ENCODE results near the gene RNU6-1. TPM values are rescaled to one million over a fixed set of nuclear protein-coding genes. Genes with fewer than 3 reads are reported as not detected.

The RNU6-1 gene
- total RNA-seq, 1 experiment from 2014 or later = not detected

GRCh38 chr15:67845974-67846373, 6.1 kb upstream of the RNU6-1 start:
- Histone ChIP-seq H3K36me3 (no peaks in the 10 kb centered on the region), H3K4me3 (no peak overlapping the region), H3K9me3 (replicated peaks) (peaks cover 7% of the 10 kb centered on the region; the same call in 1 of the 2 replicates), H3K27ac (no peak overlapping the region), H3K4me1 (peaks cover 4% of the 10 kb centered on the region; the same call in 1 of the 2 replicates), H3K27me3 (no peaks in the 10 kb centered on the region)
- DNase-seq = no peak

- no peak overlapping the region for H3K4me3 ChIP-seq
- no peak overlapping the region for H3K27ac ChIP-seq
- H3K9me3 ChIP-seq (replicated peaks) = 0 out of 2 replicates have a peak, but pooled peaks cover 3% of the 10 kb centered on the region
- H3K4me1 ChIP-seq = peaks cover 4% of the 10 kb centered on the region; the same call in 1 of the 2 replicates
- no peaks in the 10 kb centered on the region for H3K27me3 ChIP-seq
- DNase-seq = no peak
- no peaks in the 10 kb centered on the region for H3K36me3 ChIP-seq
Observed at GRCh38 chr15:67843571-67844387, 3.9 kb upstream of the RNU6-1 start.

- Histone ChIP-seq H3K4me3 (no peak overlapping the region), H3K27ac (no peak overlapping the region), H3K9me3 (replicated peaks) (0 out of 2 replicates have a peak, but pooled peaks cover 2% of the 10 kb centered on the region), H3K4me1 (peaks cover 4% of the 10 kb centered on the region; the same call in 1 of the 2 replicates), H3K36me3 (no peaks in the 10 kb centered on the region), H3K27me3 (no peaks in the 10 kb centered on the region)
- no peak for DNase-seq
Observed at GRCh38 chr15:67843092-67843501, 3.3 kb upstream of the RNU6-1 start.

- Histone ChIP-seq H3K9me3 (replicated peaks) (no peaks in the 10 kb centered on the region), H3K27ac (no peak overlapping the region), H3K36me3 (no peaks in the 10 kb centered on the region), H3K27me3 (no peaks in the 10 kb centered on the region), H3K4me3 (peak overlapping the region; percentile 78), H3K4me1 (peaks cover 9% of the 10 kb centered on the region; the same call in 1 of the 2 replicates)
- no peak for DNase-seq
Observed at GRCh38 chr15:67841513-67841762, 1.6 kb upstream of the RNU6-1 start.

GRCh38 chr15:67840749-67841512, 1.1 kb upstream of the RNU6-1 start:
- Histone ChIP-seq H3K27me3 (no peaks in the 10 kb centered on the region), H3K9me3 (replicated peaks) (no peaks in the 10 kb centered on the region), H3K36me3 (no peaks in the 10 kb centered on the region), H3K4me1 (peaks cover 9% of the 10 kb centered on the region; the same call in 1 of the 2 replicates), H3K4me3 (peak overlapping the region; percentile 78), H3K27ac (peak overlapping the region; percentile 92)
- DNase-seq = peak; percentile 47 to 71

GRCh38 chr15:67839499-67839928, 331 bp downstream of the RNU6-1 start:
- Histone ChIP-seq H3K9me3 (replicated peaks) (no peaks in the 10 kb centered on the region), H3K36me3 (no peaks in the 10 kb centered on the region), H3K27me3 (no peaks in the 10 kb centered on the region), H3K4me1 (peaks cover 12% of the 10 kb centered on the region; the same call in 1 of the 2 replicates), H3K4me3 (peak overlapping the region; percentile 78), H3K27ac (peak overlapping the region; percentile 92)
- DNase-seq = peak; percentile 74 to 90

- Histone ChIP-seq H3K36me3 (no peaks in the 10 kb centered on the region), H3K27me3 (no peaks in the 10 kb centered on the region), H3K4me3 (peak overlapping the region; percentile 78), H3K4me1 (peaks cover 12% of the 10 kb centered on the region; the same call in 1 of the 2 replicates), H3K27ac (no peak overlapping the region; the same call in 1 of the 2 replicates), H3K9me3 (replicated peaks) (no peaks in the 10 kb centered on the region)
- peak; percentile 70 to 77 for DNase-seq
Observed at GRCh38 chr15:67838789-67839332, 984 bp downstream of the RNU6-1 start.

GRCh38 chr15:67836955-67837354, 2.9 kb downstream of the RNU6-1 start:
- Histone ChIP-seq H3K9me3 (replicated peaks) (no peaks in the 10 kb centered on the region), H3K27me3 (no peaks in the 10 kb centered on the region), H3K4me3 (peak overlapping the region; percentile 52), H3K4me1 (peaks cover 12% of the 10 kb centered on the region; the same call in 1 of the 2 replicates), H3K27ac (peak overlapping the region; percentile 60), H3K36me3 (no peaks in the 10 kb centered on the region)
- DNase-seq = no peak

- Histone ChIP-seq H3K27ac (peak overlapping the region; percentile 60), H3K9me3 (replicated peaks) (no peaks in the 10 kb centered on the region), H3K4me1 (peaks cover 9% of the 10 kb centered on the region; the same call in 1 of the 2 replicates), H3K36me3 (no peaks in the 10 kb centered on the region), H3K27me3 (no peaks in the 10 kb centered on the region), H3K4me3 (peak overlapping the region; percentile 52)
- peak; percentile 91 to 97 for DNase-seq
Observed at GRCh38 chr15:67836477-67836876, 3.4 kb downstream of the RNU6-1 start.

- no peaks in the 10 kb centered on the region for H3K9me3 ChIP-seq (replicated peaks)
- H3K27ac ChIP-seq = peak overlapping the region; percentile 60
- H3K4me3 ChIP-seq = peak overlapping the region; percentile 52
- peaks cover 8% of the 10 kb centered on the region; the same call in 1 of the 2 replicates for H3K4me1 ChIP-seq
- H3K27me3 ChIP-seq = no peaks in the 10 kb centered on the region
- H3K36me3 ChIP-seq = no peaks in the 10 kb centered on the region
- DNase-seq = peak; percentile 50 to 75
Observed at GRCh38 chr15:67836134-67836455, 3.8 kb downstream of the RNU6-1 start.

- 0 out of 2 replicates have a peak, but pooled peaks cover under 1% of the 10 kb centered on the region for H3K9me3 ChIP-seq (replicated peaks)
- no peaks in the 10 kb centered on the region for H3K36me3 ChIP-seq
- no peaks in the 10 kb centered on the region for H3K27me3 ChIP-seq
- H3K27ac ChIP-seq = peak overlapping the region; percentile 60
- peaks cover 8% of the 10 kb centered on the region; the same call in 1 of the 2 replicates for H3K4me1 ChIP-seq
- DNase-seq = no peak
- peak overlapping the region; percentile 52 for H3K4me3 ChIP-seq
Observed at GRCh38 chr15:67835297-67836133, 4.3 kb downstream of the RNU6-1 start.

GRCh38 chr15:67834581-67835296, 5.1 kb downstream of the RNU6-1 start:
- DNase-seq = no peak

GRCh38 chr15:67833710-67834511, 5.9 kb downstream of the RNU6-1 start:
- H3K9me3 ChIP-seq (replicated peaks) = peaks cover 9% of the 10 kb centered on the region; the same call in 1 of the 2 replicates
- no peak overlapping the region for H3K27ac ChIP-seq
- H3K36me3 ChIP-seq = no peaks in the 10 kb centered on the region; the same call in 1 of the 2 replicates
- no peaks in the 10 kb centered on the region for H3K27me3 ChIP-seq
- no peak for DNase-seq
- peaks cover 8% of the 10 kb centered on the region; the same call in 1 of the 2 replicates for H3K4me1 ChIP-seq
- no peak overlapping the region for H3K4me3 ChIP-seq

More at GRCh38 chr15:67834581-67835296, 5.1 kb downstream of the RNU6-1 start:
- H3K9me3 ChIP-seq (replicated peaks) = 0 out of 2 replicates have a peak, but pooled peaks cover 5% of the 10 kb centered on the region
- no peaks in the 10 kb centered on the region; the same call in 1 of the 2 replicates for H3K36me3 ChIP-seq
- H3K4me3 ChIP-seq = no peak overlapping the region
- no peaks in the 10 kb centered on the region for H3K27me3 ChIP-seq
- no peak overlapping the region for H3K27ac ChIP-seq
- H3K4me1 ChIP-seq = peaks cover 8% of the 10 kb centered on the region; the same call in 1 of the 2 replicates

Data from SJCRH30 (cell line).